GM06990 (cell line): ENCODE measurements around the gene HEATR1.

ENCODE experiments used
- DNase-seq: peaks from one replicate; pipeline ENCODE4 v3.0.0-alpha.2; 2011; ENCODE audit not compliant: insufficient read length; ENCODE audit errors: extremely low read depth
- H3K27me3 ChIP-seq: replicated peaks from 2 replicates; pipeline ENCODE4 v1.6.0; 2011; ENCODE audit warnings: low read length; ENCODE audit not compliant: control insufficient read depth, insufficient read depth
- H3K36me3 ChIP-seq: 2 replicates; pipeline ENCODE4 v1.5.1; 2011; ENCODE audit warnings: low read length; ENCODE audit not compliant: control insufficient read depth, insufficient read depth
- H3K4me3 ChIP-seq: replicated peaks from 2 replicates; pipeline ENCODE4 v1.5.1; 2011; ENCODE audit warnings: low read depth, mild to moderate bottlenecking, control low read depth, low read length
- CTCF ChIP-seq: IDR thresholded peaks from 2 replicates; pipeline ENCODE4 v1.5.1; 2011; ENCODE audit warnings: low read length, control low read depth, mild to moderate bottlenecking, inconsistent platforms; ENCODE audit not compliant: insufficient read depth, poor library complexity, severe bottlenecking

HEATR1 gene

GRCh38 chr1:236541710-236542109 lies 62.6 kb downstream of the HEATR1 start:
- DNase-seq = no peak
- H3K36me3 ChIP-seq = peaks cover 8% of the 10 kb centered on the region
- H3K4me3 ChIP-seq = no peak overlapping the region
- H3K27me3 ChIP-seq = no peaks in the 10 kb centered on the region
- TF ChIP-seq CTCF = no peak

GRCh38 chr1:236540813-236541465 lies 63.4 kb downstream of the HEATR1 start:
- H3K4me3 ChIP-seq = no peak overlapping the region
- no peaks in the 10 kb centered on the region for H3K27me3 ChIP-seq
- TF ChIP-seq CTCF = no peak
- no peak for DNase-seq
- peaks cover 10% of the 10 kb centered on the region for H3K36me3 ChIP-seq

GRCh38 chr1:236536540-236536939 lies 67.8 kb downstream of the HEATR1 start:
- DNase-seq = no peak
- H3K4me3 ChIP-seq = no peak overlapping the region
- TF ChIP-seq CTCF = no peak
- H3K36me3 ChIP-seq = peaks cover 2% of the 10 kb centered on the region; the same call in 1 of the 2 replicates
- H3K27me3 ChIP-seq = no peaks in the 10 kb centered on the region

- TF ChIP-seq CTCF = no peak
- Histone ChIP-seq H3K36me3 (peaks cover 2% of the 10 kb centered on the region; the same call in 1 of the 2 replicates), H3K27me3 (no peaks in the 10 kb centered on the region), H3K4me3 (no peak overlapping the region)
- DNase-seq = no peak
These were observed 68.6 kb downstream of the HEATR1 start for GRCh38 chr1:236535662-236536161.

GRCh38 chr1:236535190-236535589 lies 69.1 kb downstream of the HEATR1 start:
- H3K36me3 ChIP-seq = peaks cover 2% of the 10 kb centered on the region; the same call in 1 of the 2 replicates
- no peaks in the 10 kb centered on the region for H3K27me3 ChIP-seq
- no peak overlapping the region for H3K4me3 ChIP-seq
- DNase-seq = no peak
- no peak for TF ChIP-seq CTCF
